HEK293 (cell line): Measurements from ENCODE around the gene PRUNE1.

Experiments used
- AEBP2 ChIP-seq: fragments of 450-650 bp; formaldehyde crosslinking; IDR thresholded peaks from 2 replicates; pipeline ENCODE4 v1.5.1; 2016; ENCODE audit warnings: missing biosample characterization, missing genetic modification characterization, borderline replicate concordance
- FEZF1 ChIP-seq: fragments of 450-650 bp; formaldehyde crosslinking; IDR thresholded peaks from 2 replicates; pipeline ENCODE4 v1.5.1; 2016; ENCODE audit warnings: missing biosample characterization, missing genetic modification characterization
- GLI2 ChIP-seq: fragments of 450-650 bp; formaldehyde crosslinking; IDR thresholded peaks from 2 replicates; pipeline ENCODE4; 2017; ENCODE audit warnings: missing biosample characterization, missing genetic modification characterization, low read depth, borderline replicate concordance
- HOXC10 ChIP-seq: sonication (generic); formaldehyde crosslinking; IDR thresholded peaks from 2 replicates; pipeline ENCODE4 v1.8.1; 2023; ENCODE audit warnings: mild to moderate bottlenecking, missing genetic modification reagents
- MYNN ChIP-seq: fragments of 450-650 bp; formaldehyde crosslinking; IDR thresholded peaks from 2 replicates; pipeline ENCODE4 v1.5.1; 2016; ENCODE audit warnings: missing biosample characterization, missing genetic modification characterization, borderline replicate concordance
- PRDM1 ChIP-seq: fragments of 450-650 bp; formaldehyde crosslinking; IDR thresholded peaks from 2 replicates; pipeline ENCODE4; 2016; ENCODE audit warnings: missing biosample characterization, missing genetic modification characterization
- SALL2 ChIP-seq: fragments of 450-650 bp; formaldehyde crosslinking; IDR thresholded peaks from 2 replicates; pipeline ENCODE4 v1.5.0; 2017; ENCODE audit warnings: missing biosample characterization, mild to moderate bottlenecking, missing genetic modification characterization, borderline replicate concordance
- SP7 ChIP-seq: fragments of 450-650 bp; formaldehyde crosslinking; IDR thresholded peaks from 2 replicates; pipeline ENCODE4 v1.5.1; 2016; ENCODE audit warnings: missing biosample characterization, missing genetic modification characterization
- TCF7L2 ChIP-seq: IDR thresholded peaks from 2 replicates; pipeline ENCODE4 v1.6.1; 2011; ENCODE audit warnings: low read depth, mild to moderate bottlenecking, inconsistent platforms, low read length, moderate library complexity, borderline replicate concordance
- YY2 ChIP-seq: fragments of 450-650 bp; formaldehyde crosslinking; IDR thresholded peaks from 2 replicates; pipeline ENCODE4 v1.5.1; 2016; ENCODE audit warnings: missing biosample characterization, missing genetic modification characterization
- ZBTB10 ChIP-seq: fragments of 450-650 bp; formaldehyde crosslinking; IDR thresholded peaks from 2 replicates; pipeline ENCODE4 v1.5.1; 2016; ENCODE audit warnings: missing biosample characterization, missing genetic modification characterization
- ZBTB17 ChIP-seq: fragments of 450-650 bp; formaldehyde crosslinking; IDR thresholded peaks from 2 replicates; pipeline ENCODE4 v1.5.1; 2016; ENCODE audit warnings: missing biosample characterization, missing genetic modification characterization
- ZIC2 ChIP-seq: fragments of 450-650 bp; formaldehyde crosslinking; IDR thresholded peaks from 2 replicates; pipeline ENCODE4 v1.5.1; 2016; ENCODE audit warnings: missing biosample characterization, missing genetic modification characterization
- ZNF112 ChIP-seq: fragments of 450-650 bp; formaldehyde crosslinking; IDR thresholded peaks from 2 replicates; pipeline ENCODE4 v1.5.0; 2017; ENCODE audit warnings: missing biosample characterization, missing genetic modification characterization
- ZNF114 ChIP-seq: fragments of 450-650 bp; formaldehyde crosslinking; IDR thresholded peaks from 2 replicates; pipeline ENCODE4 v1.5.0; 2017; ENCODE audit warnings: missing biosample characterization, missing genetic modification characterization
- ZNF174 ChIP-seq: fragments of 450-650 bp; formaldehyde crosslinking; IDR thresholded peaks from 2 replicates; pipeline ENCODE4 v1.5.0; 2017; ENCODE audit warnings: missing biosample characterization, mild to moderate bottlenecking, missing genetic modification characterization
- ZNF214 ChIP-seq: fragments of 450-650 bp; formaldehyde crosslinking; IDR thresholded peaks from 2 replicates; pipeline ENCODE4 v1.5.1; 2017; ENCODE audit warnings: missing biosample characterization, mild to moderate bottlenecking, missing genetic modification characterization, borderline replicate concordance
- ZNF248 ChIP-seq: fragments of 450-650 bp; formaldehyde crosslinking; IDR thresholded peaks from 2 replicates; pipeline ENCODE4 v1.5.1; 2017; ENCODE audit warnings: missing biosample characterization, missing genetic modification characterization
- ZNF398 ChIP-seq: fragments of 450-650 bp; formaldehyde crosslinking; IDR thresholded peaks from 2 replicates; pipeline ENCODE4 v1.5.1; 2017; ENCODE audit warnings: missing biosample characterization, missing genetic modification characterization
- ZNF426 ChIP-seq: fragments of 450-650 bp; formaldehyde crosslinking; IDR thresholded peaks from 2 replicates; pipeline ENCODE4 v1.5.1; 2017; ENCODE audit warnings: missing biosample characterization, missing genetic modification characterization, mild to moderate bottlenecking, inconsistent platforms, moderate library complexity
- ZNF510 ChIP-seq: fragments of 450-650 bp; formaldehyde crosslinking; IDR thresholded peaks from 2 replicates; pipeline ENCODE4 v1.5.1; 2018; ENCODE audit warnings: mild to moderate bottlenecking, missing genetic modification characterization, missing biosample characterization; ENCODE audit not compliant: insufficient replicate concordance
- ZNF513 ChIP-seq: fragments of 450-650 bp; IDR thresholded peaks from 2 replicates; pipeline ENCODE4 v1.5.1; 2018; ENCODE audit warnings: missing biosample characterization, missing genetic modification characterization
- ZNF521 ChIP-seq: fragments of 450-650 bp; formaldehyde crosslinking; IDR thresholded peaks from 2 replicates; pipeline ENCODE4 v1.5.1; 2017; ENCODE audit warnings: missing biosample characterization, mild to moderate bottlenecking, missing genetic modification characterization
- ZNF544 ChIP-seq: fragments of 450-650 bp; formaldehyde crosslinking; IDR thresholded peaks from 2 replicates; pipeline ENCODE4 v1.5.0; 2017; ENCODE audit warnings: missing biosample characterization, missing genetic modification characterization
- ZNF549 ChIP-seq: fragments of 450-650 bp; IDR thresholded peaks from 2 replicates; pipeline ENCODE4 v1.5.1; 2018; ENCODE audit warnings: missing biosample characterization, missing genetic modification characterization, mild to moderate bottlenecking, inconsistent platforms, moderate library complexity
- ZNF585B ChIP-seq: fragments of 450-650 bp; formaldehyde crosslinking; IDR thresholded peaks from 2 replicates; pipeline ENCODE4 v1.5.1; 2016; ENCODE audit warnings: missing biosample characterization, missing genetic modification characterization
- ZNF645 ChIP-seq: fragments of 450-650 bp; formaldehyde crosslinking; IDR thresholded peaks from 2 replicates; pipeline ENCODE4; 2016; ENCODE audit warnings: missing biosample characterization, missing genetic modification characterization
- ZNF654 ChIP-seq: fragments of 450-650 bp; formaldehyde crosslinking; IDR thresholded peaks from 2 replicates; pipeline ENCODE4 v1.5.1; 2016; ENCODE audit warnings: low read depth, missing biosample characterization, missing genetic modification characterization
- ZSCAN18 ChIP-seq: fragments of 450-650 bp; formaldehyde crosslinking; IDR thresholded peaks from 2 replicates; pipeline ENCODE4 v1.5.1; 2016; ENCODE audit warnings: missing biosample characterization, missing genetic modification characterization
- ZSCAN23 ChIP-seq: fragments of 450-650 bp; formaldehyde crosslinking; IDR thresholded peaks from 2 replicates; pipeline ENCODE4 v1.5.1; 2016; ENCODE audit warnings: missing biosample characterization, missing genetic modification characterization

Gene PRUNE1

GRCh38 chr1:151047925-151048644 is 39.8 kb downstream of the PRUNE1 start (continued):
- TF ChIP-seq ZNF645 (tag by site-specific recombination) = no peak
- no peak for TF ChIP-seq ZNF513 (tag by site-specific recombination)
- TF ChIP-seq PRDM1 (tag by site-specific recombination) = no peak
- TF ChIP-seq ZNF426 (tag by site-specific recombination) = no peak
- TF ChIP-seq SP7 (tag by site-specific recombination) = 0 out of 2 replicates have a peak, but pooled peaks have one; percentile 11
- TF ChIP-seq SALL2 (tag by site-specific recombination) = no peak
- TF ChIP-seq ZNF248 (tag by site-specific recombination) = no peak
- no peak for TF ChIP-seq ZNF214 (tag by site-specific recombination)
- TF ChIP-seq ZNF114 (tag by site-specific recombination) = no peak
- TF ChIP-seq ZNF654 (tag by site-specific recombination) = no peak
- TF ChIP-seq YY2 (tag by site-specific recombination) = peak; percentile 50
- TF ChIP-seq ZSCAN18 = no peak
- TF ChIP-seq GLI2 (tag by site-specific recombination) = no peak
- TF ChIP-seq ZNF510 (tag by site-specific recombination) = no peak
- TF ChIP-seq ZIC2 (tag by site-specific recombination) = peak; percentile 12
- TF ChIP-seq TCF7L2 = no peak
- peak; percentile 73 for TF ChIP-seq ZBTB17 (tag by site-specific recombination)
- TF ChIP-seq MYNN (tag by site-specific recombination) = no peak
- no peak for TF ChIP-seq ZNF585B
- no peak for TF ChIP-seq HOXC10
- TF ChIP-seq ZSCAN23 (tag by site-specific recombination) = no peak
- no peak for TF ChIP-seq ZNF174 (tag by site-specific recombination)
- TF ChIP-seq AEBP2 (tag by site-specific recombination) = no peak
- no peak for TF ChIP-seq ZNF521 (tag by site-specific recombination)
- TF ChIP-seq ZBTB10 (tag by site-specific recombination) = no peak
- TF ChIP-seq ZNF398 (tag by site-specific recombination) = no peak
- no peak for TF ChIP-seq ZNF549 (tag by site-specific recombination)
- TF ChIP-seq FEZF1 = no peak
- no peak for TF ChIP-seq ZNF112
- no peak for TF ChIP-seq ZNF544 (tag by site-specific recombination)
